Head of caudate nucleus (tissue), 42 donors: Measurements from ENCODE around the gene ERICH2.
"Not testable (repeated sequence)": the region's sequence is repeated elsewhere in the genome, so short reads cannot be mapped to it uniquely, and the experiment has no call there.

Experiments used
- DNase-seq, 42 donors: peaks; one replicate each; pipeline versions ENCODE4 v3.0.0 to v3.0.0-alpha.2; 2020 to 2021; ENCODE audit warnings: mixed read lengths in 7 of 42
- intact Hi-C: fragments of 100-400 bp; cut with DNase I; formaldehyde crosslinking; loops from one replicate; pipeline ENCODE4 v1.15.0; 2022

Gene ERICH2

GRCh38 chr2:170751555-170751954 is 18.6 kb upstream of the ERICH2 start:
- intact Hi-C loops, DNase-seq: not testable (repeated sequence)

- DNase-seq = no peak
- intact Hi-C loops = no loop called here
These were observed 8.6 kb upstream of the ERICH2 start for GRCh38 chr2:170761572-170761971.

GRCh38 chr2:170762760-170763159 is 7.4 kb upstream of the ERICH2 start:
- DNase-seq = no peak
- intact Hi-C loops = no loop called here

- no peak for DNase-seq
- intact Hi-C loops = no loop called here
These were observed 6.9 kb upstream of the ERICH2 start for GRCh38 chr2:170763232-170763631.

GRCh38 chr2:170764880-170765261 is 5.3 kb upstream of the ERICH2 start:
- intact Hi-C loops = no loop called here
- DNase-seq = no peak

GRCh38 chr2:170766693-170767092 is 3.5 kb upstream of the ERICH2 start:
- intact Hi-C loops = no loop called here
- no peak for DNase-seq

- intact Hi-C loops = no loop called here
These were observed 635 bp downstream of the ERICH2 start for GRCh38 chr2:170770606-170771420.

GRCh38 chr2:170771421-170771937 is 1.3 kb downstream of the ERICH2 start:
- no peak for DNase-seq
- intact Hi-C loops = no loop called here

More at GRCh38 chr2:170770606-170771420, 635 bp downstream of the ERICH2 start:
- DNase-seq = peak; percentile 30 to 91 (median 79)

GRCh38 chr2:170772295-170772694 is 2.1 kb downstream of the ERICH2 start:
- DNase-seq = no peak
- intact Hi-C loops = no loop called here

- no peak for DNase-seq
- intact Hi-C loops = no loop called here
These were observed 3.9 kb downstream of the ERICH2 start for GRCh38 chr2:170774074-170774473.

- DNase-seq = no peak
- intact Hi-C loops = no loop called here
These were observed 8.7 kb downstream of the ERICH2 start for GRCh38 chr2:170778900-170779299.

GRCh38 chr2:170779304-170779703 is 9.1 kb downstream of the ERICH2 start:
- DNase-seq = no peak
- intact Hi-C loops = no loop called here

- intact Hi-C loops = no loop called here
- DNase-seq = no peak
These were observed 12.5 kb downstream of the ERICH2 start for GRCh38 chr2:170782673-170783072.

- DNase-seq = no peak
- intact Hi-C loops = no loop called here
These were observed 13.4 kb downstream of the ERICH2 start for GRCh38 chr2:170783549-170783948.

- DNase-seq = no peak
- intact Hi-C loops = no loop called here
These were observed 28.8 kb downstream of the ERICH2 start for GRCh38 chr2:170798996-170799395.

GRCh38 chr2:170806548-170806947 is 36.4 kb downstream of the ERICH2 start:
- no peak for DNase-seq
- intact Hi-C loops = no loop called here

GRCh38 chr2:170812710-170813600 is 42.8 kb downstream of the ERICH2 start:
- intact Hi-C loops = loop anchor here (2.0 to 10.0 kb wide), 3 partner anchors 326 to 438 kb away; no protein-coding TSS in a partner anchor

GRCh38 chr2:170813611-170814532 is 43.7 kb downstream of the ERICH2 start:
- intact Hi-C loops = loop anchor here (2.0 to 10.0 kb wide), 3 partner anchors 327 to 439 kb away; no protein-coding TSS in a partner anchor
- DNase-seq = peak in 6 of 42 donors; percentile 16 to 34 (median 24)

More at GRCh38 chr2:170812710-170813600, 42.8 kb downstream of the ERICH2 start:
- DNase-seq = peak in 18 of 42 donors; percentile 8 to 84 (median 64)
